Measurements from ENCODE around the gene GSK3B.
"Not testable (repeated sequence)": the region's sequence is repeated elsewhere in the genome, so short reads cannot be mapped to it uniquely, and the experiment has no call there.

The GSK3B gene

GRCh38 chr3:120057626-120058025, 36.6 kb downstream of the GSK3B start:
- no peak overlapping the region for H3K27ac Mint-ChIP-seq
- CTCF ChIA-PET, result no interaction called here

GRCh38 chr3:120057029-120057428, 37.2 kb downstream of the GSK3B start:
- CTCF ChIA-PET, result no interaction called here
- Mint-ChIP-seq H3K4me1 (peaks cover 15% of the 10 kb centered on the region), H3K4me3 (no peak overlapping the region), H3K36me3 (peaks cover 21% of the 10 kb centered on the region), H3K27me3 (no peaks in the 10 kb centered on the region), H3K27ac (no peak overlapping the region), H3K9me3 (peaks cover 3% of the 10 kb centered on the region)
- no peak for DNase-seq

More at GRCh38 chr3:120057626-120058025, 36.6 kb downstream of the GSK3B start:
- Mint-ChIP-seq H3K9me3 (peaks cover 3% of the 10 kb centered on the region), H3K27me3 (no peaks in the 10 kb centered on the region), H3K4me1 (peaks cover 9% of the 10 kb centered on the region), H3K36me3 (peaks cover 21% of the 10 kb centered on the region), H3K4me3 (no peak overlapping the region)
- no peak for DNase-seq

DNA sequence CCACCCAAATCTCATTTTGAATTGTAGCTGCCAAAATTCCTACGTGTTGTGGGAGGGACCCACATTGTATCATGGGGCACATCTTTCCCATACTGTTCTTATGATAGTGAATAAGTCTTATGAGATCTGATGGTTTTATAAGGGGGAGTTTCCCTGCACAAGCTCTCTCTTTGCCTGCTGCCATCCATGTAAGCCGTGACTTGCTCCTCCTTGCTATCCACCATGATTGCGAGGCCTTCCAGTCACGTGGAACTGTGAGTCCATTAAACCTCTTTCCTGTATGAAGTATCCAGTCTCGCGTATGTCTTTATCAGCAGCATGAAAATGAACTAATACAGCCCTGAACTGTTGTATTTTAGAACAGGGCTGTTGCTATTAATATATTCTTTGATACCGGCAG, 40.6 kb downstream of the GSK3B start:
- H3K9me3 Mint-ChIP-seq, H3K4me3 Mint-ChIP-seq, DNase-seq, H3K27me3 Mint-ChIP-seq, H3K27ac Mint-ChIP-seq: not testable (repeated sequence)
- CTCF ChIA-PET, result interaction anchor here (0.6 kb wide), 1 partner anchor 26 kb away, joined by 4 read pairs; no protein-coding TSS in a partner anchor
- Mint-ChIP-seq H3K4me1 (peaks cover 41% of the 10 kb centered on the region), H3K36me3 (peaks cover 29% of the 10 kb centered on the region)

- no peak overlapping the region for H3K4me3 Mint-ChIP-seq
- peaks cover 3% of the 10 kb centered on the region for H3K9me3 Mint-ChIP-seq
- H3K27me3 Mint-ChIP-seq, result no peaks in the 10 kb centered on the region
- H3K27ac Mint-ChIP-seq, result no peak overlapping the region
- CTCF ChIA-PET, result no interaction called here
- peaks cover 32% of the 10 kb centered on the region for H3K36me3 Mint-ChIP-seq
- H3K4me1 Mint-ChIP-seq, result peaks cover 41% of the 10 kb centered on the region
- no peak for DNase-seq
These were observed 41.6 kb downstream of the GSK3B start for GRCh38 chr3:120052677-120053076.

GRCh38 chr3:120052225-120052624, 42.0 kb downstream of the GSK3B start:
- peaks cover 6% of the 10 kb centered on the region for H3K9me3 Mint-ChIP-seq
- CTCF ChIA-PET, result no interaction called here
- H3K36me3 Mint-ChIP-seq, result peaks cover 35% of the 10 kb centered on the region
- peaks cover 41% of the 10 kb centered on the region for H3K4me1 Mint-ChIP-seq
- DNase-seq, result no peak
- no peaks in the 10 kb centered on the region for H3K27me3 Mint-ChIP-seq
- no peak overlapping the region for H3K4me3 Mint-ChIP-seq
- H3K27ac Mint-ChIP-seq, result no peak overlapping the region

DNA sequence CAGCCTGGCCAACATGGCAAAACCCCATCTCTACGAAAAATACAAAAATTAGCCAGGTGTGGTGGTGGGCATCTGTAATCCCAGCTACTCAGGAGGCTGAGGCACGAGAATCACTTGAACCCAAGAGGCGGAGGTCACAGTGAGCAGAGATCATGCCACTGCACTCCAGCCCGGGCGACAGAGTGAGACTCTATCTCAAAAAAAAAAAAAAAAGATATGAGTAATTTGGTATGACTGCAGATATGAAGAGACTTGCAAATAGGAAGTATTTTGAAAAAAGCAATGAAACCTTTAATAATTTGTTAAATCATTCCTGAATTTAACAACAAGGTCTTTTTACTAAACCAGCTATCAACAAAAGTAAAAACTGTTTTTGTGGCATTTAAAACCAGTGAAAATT, 42.7 kb downstream of the GSK3B start:
- Mint-ChIP-seq H3K36me3 (peaks cover 39% of the 10 kb centered on the region), H3K4me1 (peaks cover 41% of the 10 kb centered on the region)
- not testable (repeated sequence) for H3K9me3 Mint-ChIP-seq, H3K4me3 Mint-ChIP-seq, DNase-seq, H3K27me3 Mint-ChIP-seq, H3K27ac Mint-ChIP-seq
- CTCF ChIA-PET, result interaction anchor here (0.7 kb wide), 1 partner anchor 51 kb away, joined by 3 read pairs; no protein-coding TSS in a partner anchor

DNA sequence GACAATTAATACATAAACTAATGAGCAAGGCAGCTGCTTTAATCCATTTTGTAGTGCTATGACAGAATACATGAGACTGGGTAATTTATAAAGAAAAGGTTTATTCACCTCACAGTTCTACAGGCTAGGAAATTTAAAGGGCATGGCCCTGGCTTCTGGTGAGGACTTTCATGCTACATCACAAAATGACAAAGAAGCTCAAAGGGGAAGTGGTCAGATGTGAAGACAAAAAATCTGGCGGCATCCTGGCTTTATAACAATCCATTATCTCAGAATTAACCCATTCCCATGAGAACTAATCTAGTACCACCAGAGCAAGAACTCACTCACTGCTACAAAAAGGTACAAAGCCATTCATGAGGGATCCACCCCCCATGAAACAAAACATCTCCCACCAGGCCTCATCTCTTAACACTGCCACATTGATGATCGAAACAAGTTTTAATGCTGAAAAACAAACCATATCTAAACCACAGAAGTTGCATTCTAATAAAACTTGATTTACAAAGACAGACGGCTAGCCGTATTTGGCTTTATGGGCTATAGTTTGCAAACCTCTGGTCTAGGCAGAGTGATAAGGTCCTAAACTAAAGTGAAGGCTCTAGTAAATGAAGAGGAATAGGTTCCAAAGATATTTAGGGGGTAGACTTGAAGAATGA, 44.2 kb downstream of the GSK3B start:
- H3K4me1 Mint-ChIP-seq, result peaks cover 47% of the 10 kb centered on the region
- H3K36me3 Mint-ChIP-seq, result peaks cover 43% of the 10 kb centered on the region
- no peak overlapping the region for H3K27ac Mint-ChIP-seq

DNA sequence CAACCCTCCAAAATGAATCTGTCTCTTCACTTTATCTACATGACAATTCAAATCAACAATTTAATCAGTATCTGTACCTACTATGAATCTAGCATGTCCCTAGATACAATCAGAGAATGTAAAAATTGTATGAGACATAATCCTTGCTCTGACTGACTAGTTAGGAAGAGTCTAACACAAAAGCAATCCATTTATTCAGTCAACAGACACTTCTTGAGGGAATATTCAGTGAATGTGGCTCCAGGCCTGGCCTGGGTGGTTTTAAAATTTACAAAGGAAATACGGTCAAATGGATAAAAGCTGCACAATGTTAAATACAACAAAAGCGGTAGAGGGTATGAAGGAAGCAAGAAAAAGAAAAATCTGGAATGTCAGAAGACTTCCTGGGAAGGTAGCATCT, 45.2 kb downstream of the GSK3B start:
- DNase-seq, result no peak
- Mint-ChIP-seq H3K36me3 (peaks cover 43% of the 10 kb centered on the region), H3K4me1 (peaks cover 45% of the 10 kb centered on the region), H3K9me3 (peaks cover 27% of the 10 kb centered on the region), H3K4me3 (no peak overlapping the region), H3K27ac (no peak overlapping the region), H3K27me3 (no peaks in the 10 kb centered on the region)
- CTCF ChIA-PET, result no interaction called here

More for the DNA sequence above, 44.2 kb downstream of the GSK3B start:
- H3K27me3 Mint-ChIP-seq, result no peaks in the 10 kb centered on the region
- DNase-seq, result no peak
- CTCF ChIA-PET, result no interaction called here
- H3K4me3 Mint-ChIP-seq, result no peak overlapping the region
- H3K9me3 Mint-ChIP-seq, result peaks cover 21% of the 10 kb centered on the region

- H3K36me3 Mint-ChIP-seq, result peaks cover 45% of the 10 kb centered on the region
These were observed 45.7 kb downstream of the GSK3B start for GRCh38 chr3:120048355-120049041.

DNA sequence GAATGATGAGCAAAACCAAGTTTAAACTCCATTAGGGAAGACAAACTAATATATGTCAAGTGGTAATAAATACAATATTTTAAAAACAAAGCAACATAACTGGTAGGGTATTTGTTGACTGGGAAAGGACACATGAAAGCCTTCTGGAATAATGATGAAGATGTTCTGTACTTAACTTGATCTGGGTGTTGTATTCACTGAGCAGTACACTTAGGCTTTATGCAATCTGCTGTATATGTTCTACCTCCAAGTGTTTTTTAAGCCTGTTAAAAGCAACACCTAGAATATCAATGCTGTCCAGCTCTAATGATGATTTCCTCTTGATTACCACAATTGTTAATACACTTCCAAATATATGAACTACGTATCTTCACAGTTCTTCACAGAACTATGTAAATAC, 46.6 kb downstream of the GSK3B start:
- no peak overlapping the region for H3K4me3 Mint-ChIP-seq
- DNase-seq, result no peak
- H3K27ac Mint-ChIP-seq, result no peak overlapping the region
- peaks cover 51% of the 10 kb centered on the region for H3K36me3 Mint-ChIP-seq
- peaks cover 41% of the 10 kb centered on the region for H3K4me1 Mint-ChIP-seq
- peaks cover 38% of the 10 kb centered on the region for H3K9me3 Mint-ChIP-seq
- CTCF ChIA-PET, result no interaction called here
- H3K27me3 Mint-ChIP-seq, result no peaks in the 10 kb centered on the region

More at GRCh38 chr3:120048355-120049041, 45.7 kb downstream of the GSK3B start:
- peaks cover 32% of the 10 kb centered on the region for H3K9me3 Mint-ChIP-seq
- no peak overlapping the region for H3K4me3 Mint-ChIP-seq
- peaks cover 44% of the 10 kb centered on the region for H3K4me1 Mint-ChIP-seq
- CTCF ChIA-PET, result no interaction called here
- DNase-seq, result no peak
- no peaks in the 10 kb centered on the region for H3K27me3 Mint-ChIP-seq
- H3K27ac Mint-ChIP-seq, result no peak overlapping the region

- no peaks in the 10 kb centered on the region for H3K27me3 Mint-ChIP-seq
- DNase-seq, result no peak
- H3K36me3 Mint-ChIP-seq, result peaks cover 66% of the 10 kb centered on the region
- peaks cover 69% of the 10 kb centered on the region for H3K9me3 Mint-ChIP-seq
- H3K27ac Mint-ChIP-seq, result no peak overlapping the region
- no peak overlapping the region for H3K4me3 Mint-ChIP-seq
- CTCF ChIA-PET, result interaction anchor here (1.3 kb wide), 1 partner anchor 149 kb away, joined by 4 read pairs; no protein-coding TSS in a partner anchor
- peaks cover 7% of the 10 kb centered on the region for H3K4me1 Mint-ChIP-seq
These were observed 53.4 kb downstream of the GSK3B start for GRCh38 chr3:120040813-120041377.

DNA sequence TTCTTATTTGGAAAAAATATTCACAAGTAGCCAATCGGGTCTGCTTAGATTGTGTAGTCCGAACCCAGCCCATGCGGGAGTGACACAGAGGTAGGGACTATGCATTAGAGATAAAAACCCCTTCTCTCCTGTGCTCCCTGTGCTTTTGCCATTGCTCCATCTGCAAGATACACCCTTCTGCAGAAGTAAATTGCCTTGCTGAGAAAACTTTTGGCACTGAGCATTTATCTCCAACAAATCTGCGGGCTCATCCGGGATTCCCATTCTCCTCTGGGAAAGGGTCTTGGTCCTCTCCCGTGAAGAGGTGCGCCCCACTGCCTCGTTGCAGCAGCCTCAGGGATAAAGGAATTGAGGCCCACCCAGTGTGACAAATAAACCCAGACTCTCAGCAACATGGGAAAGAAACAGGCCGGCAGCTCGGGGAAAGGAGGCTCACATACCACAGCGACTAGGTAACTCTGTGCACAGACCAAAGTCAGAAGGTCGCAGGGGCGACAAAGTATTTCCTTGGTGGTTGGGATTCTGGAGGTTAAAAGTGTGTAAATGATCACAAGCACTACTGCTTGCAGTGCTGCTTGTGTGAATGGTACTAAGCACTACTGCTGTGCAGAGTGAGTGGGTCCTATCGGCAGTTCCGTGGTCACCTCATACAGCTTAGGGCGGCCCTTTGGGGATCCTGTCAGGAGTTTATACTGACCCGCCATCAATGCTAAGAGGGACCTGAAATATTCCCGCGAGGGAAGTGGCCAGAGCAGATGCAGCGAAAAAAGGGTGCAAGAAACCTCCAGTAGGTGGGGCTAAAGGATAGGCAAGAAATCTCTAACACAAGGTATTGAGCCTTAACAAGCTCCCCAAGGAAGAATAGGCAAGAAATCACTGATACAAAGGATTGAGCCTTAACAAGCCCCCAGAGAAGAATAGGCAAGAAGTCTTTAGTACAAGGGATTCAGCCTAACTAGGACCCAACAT, 54.3 kb downstream of the GSK3B start:
- CTCF ChIA-PET, result interaction anchor here (0.6 to 1.5 kb wide), 3 partner anchors 38 to 377 kb away, joined by 3 to 4 read pairs (median 4); no protein-coding TSS in a partner anchor
- Mint-ChIP-seq H3K27ac (no peak overlapping the region), H3K9me3 (peaks cover 60% of the 10 kb centered on the region), H3K36me3 (peaks cover 59% of the 10 kb centered on the region), H3K4me3 (no peak overlapping the region), H3K4me1 (peaks cover 2% of the 10 kb centered on the region), H3K27me3 (no peaks in the 10 kb centered on the region)
- DNase-seq, result peak; percentile 21

GRCh38 chr3:120033596-120033995, 60.7 kb downstream of the GSK3B start:
- no peak overlapping the region for H3K27ac Mint-ChIP-seq
- peaks cover 12% of the 10 kb centered on the region for H3K4me1 Mint-ChIP-seq
- no peaks in the 10 kb centered on the region for H3K27me3 Mint-ChIP-seq
- no peak for DNase-seq
- H3K4me3 Mint-ChIP-seq, result no peak overlapping the region
- CTCF ChIA-PET, result no interaction called here
- peaks cover 22% of the 10 kb centered on the region for H3K36me3 Mint-ChIP-seq
- H3K9me3 Mint-ChIP-seq, result peaks cover 13% of the 10 kb centered on the region

DNA sequence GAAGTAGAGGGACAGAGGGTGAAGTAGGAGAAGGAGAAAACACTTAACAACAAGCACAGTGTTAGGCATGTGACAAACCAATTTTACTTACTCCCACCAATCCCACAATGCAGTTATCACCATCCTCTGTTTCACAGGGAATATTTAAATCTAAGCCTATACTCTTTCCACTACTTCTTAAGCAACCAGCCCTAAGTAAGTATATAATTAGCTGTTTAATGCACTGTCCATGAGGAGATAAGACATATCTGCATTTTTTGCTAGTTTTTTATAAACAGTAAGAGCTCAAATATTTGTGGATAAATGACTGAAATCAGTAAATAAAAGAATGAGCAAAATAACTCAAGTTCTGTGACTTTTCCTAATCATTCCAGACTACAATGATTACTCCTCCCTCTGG, 62.7 kb downstream of the GSK3B start:
- CTCF ChIA-PET, result interaction anchor here (0.7 kb wide), 1 partner anchor 137 kb away, joined by 3 read pairs; no protein-coding TSS in a partner anchor
- H3K27ac Mint-ChIP-seq, result no peak overlapping the region
- H3K4me1 Mint-ChIP-seq, result peaks cover 12% of the 10 kb centered on the region
- DNase-seq, result no peak
- H3K36me3 Mint-ChIP-seq, result peaks cover 19% of the 10 kb centered on the region
- H3K4me3 Mint-ChIP-seq, result no peak overlapping the region
- no peaks in the 10 kb centered on the region for H3K27me3 Mint-ChIP-seq
- H3K9me3 Mint-ChIP-seq, result peaks cover 8% of the 10 kb centered on the region
